ENCODE data around the gene PXT1. TPM values are rescaled to one million over a fixed set of nuclear protein-coding genes. Genes with fewer than 3 reads are reported as not detected.

The PXT1 gene
- total RNA-seq, 1 donor from 2014 or later: not detected

DNA sequence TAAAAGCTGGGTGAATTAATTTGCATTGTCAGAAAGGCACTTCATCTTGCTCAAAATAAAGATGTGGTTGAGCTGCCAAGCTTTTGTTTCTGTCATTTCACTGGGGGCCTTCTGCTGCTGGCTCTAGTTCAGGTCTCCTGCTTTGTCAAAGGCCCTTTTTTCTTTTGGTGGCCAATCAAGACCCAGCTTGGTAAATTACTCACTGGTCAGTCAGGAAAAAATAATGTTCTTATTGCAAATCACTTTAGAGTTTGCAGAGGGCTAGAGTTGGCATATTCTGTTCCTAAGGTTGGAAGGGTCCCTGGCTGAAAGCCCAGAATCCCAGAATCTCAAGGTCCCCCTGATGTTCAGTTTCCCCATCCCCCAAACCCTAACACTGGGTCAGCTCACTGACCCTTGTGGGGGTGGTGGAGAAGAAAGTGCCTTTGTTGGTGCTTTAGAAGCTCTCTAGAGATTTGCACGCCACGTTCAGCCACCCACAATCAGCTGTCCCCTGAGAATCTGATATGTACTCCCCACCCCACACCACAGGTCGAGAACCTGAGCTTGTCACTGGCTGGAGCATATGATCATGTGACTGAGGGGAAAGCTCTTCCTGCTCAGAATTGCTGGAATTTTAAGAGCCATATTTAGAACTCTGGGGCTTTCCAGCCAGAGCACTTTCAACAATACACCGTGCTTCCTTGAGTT, 84.3 kb downstream of the PXT1 start:
- Histone ChIP-seq H3K79me2 (ENCODE audit: low read depth) (no peaks in the 10 kb centered on the region), H2AFZ (replicated peaks) (no peak overlapping the region), H3K27me3 (no peaks in the 10 kb centered on the region), H3F3A (ENCODE audit: low read depth) (no peaks in the 10 kb centered on the region), H3K36me3 (no peaks in the 10 kb centered on the region), H3K4me3 (no peak overlapping the region), H3K4me1 (peaks cover 8% of the 10 kb centered on the region), H3K4me2 (peak overlapping the region; percentile 3), H3K9me3 (ENCODE audit: low read depth) (no peaks in the 10 kb centered on the region), H4K20me1 (ENCODE audit: low read depth) (no peaks in the 10 kb centered on the region), H3K9ac (no peak overlapping the region), H3K27ac (no peak overlapping the region)
- Mint-ChIP-seq H3K27ac (no peak overlapping the region), H3K4me1 (peaks cover 19% of the 10 kb centered on the region), H3K36me3 (no peaks in the 10 kb centered on the region), H3K4me3 (no peak overlapping the region), H3K9me3 (no peaks in the 10 kb centered on the region), H3K27me3 (ENCODE audit: insufficient read depth, low read depth) (peaks cover 5% of the 10 kb centered on the region)
- no peak for TF ChIP-seq EZH2phosphoT487 (IDR thresholded peaks at IDR 0.05)
- no peak for TF ChIP-seq EZH2 (IDR thresholded peaks at IDR 0.05)
- TF ChIP-seq CTCF (IDR thresholded peaks at IDR 0.05): no peak
- no peak for DNase-seq (ENCODE audit: low spot score)

- Mint-ChIP-seq H3K9me3 (peaks cover 4% of the 10 kb centered on the region), H3K4me1 (peaks cover 17% of the 10 kb centered on the region), H3K36me3 (peaks cover 1% of the 10 kb centered on the region), H3K27ac (peak overlapping the region; percentile 34), H3K4me3 (no peak overlapping the region), H3K27me3 (ENCODE audit: insufficient read depth, low read depth) (peaks cover 6% of the 10 kb centered on the region)
- TF ChIP-seq EZH2phosphoT487 (IDR thresholded peaks at IDR 0.05): no peak
- TF ChIP-seq CTCF (IDR thresholded peaks at IDR 0.05): no peak
- no peak for TF ChIP-seq EZH2 (IDR thresholded peaks at IDR 0.05)
- Histone ChIP-seq H2AFZ (replicated peaks) (no peak overlapping the region), H3K4me1 (peaks cover 8% of the 10 kb centered on the region), H3K9me3 (ENCODE audit: low read depth) (no peaks in the 10 kb centered on the region), H3K27me3 (no peaks in the 10 kb centered on the region), H3F3A (ENCODE audit: low read depth) (no peaks in the 10 kb centered on the region), H3K36me3 (no peaks in the 10 kb centered on the region), H3K27ac (no peak overlapping the region), H3K9ac (no peak overlapping the region), H4K20me1 (ENCODE audit: low read depth) (no peaks in the 10 kb centered on the region), H3K79me2 (ENCODE audit: low read depth) (no peaks in the 10 kb centered on the region), H3K4me3 (no peak overlapping the region), H3K4me2 (no peak overlapping the region)
- DNase-seq (ENCODE audit: low spot score): no peak
Measured at GRCh38 chr6:36357872-36358225, 84.8 kb downstream of the PXT1 start.

- Histone ChIP-seq H3F3A (ENCODE audit: low read depth) (no peaks in the 10 kb centered on the region), H2AFZ (replicated peaks) (no peak overlapping the region), H3K4me3 (no peak overlapping the region), H4K20me1 (ENCODE audit: low read depth) (no peaks in the 10 kb centered on the region), H3K9me3 (ENCODE audit: low read depth) (no peaks in the 10 kb centered on the region), H3K36me3 (no peaks in the 10 kb centered on the region), H3K4me1 (peaks cover 8% of the 10 kb centered on the region), H3K27ac (no peak overlapping the region), H3K9ac (no peak overlapping the region), H3K27me3 (no peaks in the 10 kb centered on the region), H3K4me2 (no peak overlapping the region), H3K79me2 (ENCODE audit: low read depth) (no peaks in the 10 kb centered on the region)
- DNase-seq (ENCODE audit: low spot score): no peak
- peaks cover 2% of the 10 kb centered on the region for H3K36me3 Mint-ChIP-seq
- H3K9me3 Mint-ChIP-seq: peaks cover 6% of the 10 kb centered on the region
- peaks cover 8% of the 10 kb centered on the region for H3K27me3 Mint-ChIP-seq (ENCODE audit: insufficient read depth, low read depth)
- no peak overlapping the region for H3K27ac Mint-ChIP-seq
- no peak for TF ChIP-seq EZH2phosphoT487 (IDR thresholded peaks at IDR 0.05)
- no peak for TF ChIP-seq EZH2 (IDR thresholded peaks at IDR 0.05)
- TF ChIP-seq CTCF (IDR thresholded peaks at IDR 0.05): no peak
- H3K4me3 Mint-ChIP-seq: no peak overlapping the region
- peaks cover 25% of the 10 kb centered on the region for H3K4me1 Mint-ChIP-seq
Measured at GRCh38 chr6:36355819-36356218, 86.8 kb downstream of the PXT1 start.

Measured in neural progenitor cell (in vitro differentiated cells).